ENCODE data around the gene ALPP. TPM values are rescaled to one million over a fixed set of nuclear protein-coding genes. Genes with fewer than 3 reads are reported as not detected.
"Not testable (repeated sequence)": the region's sequence is repeated elsewhere in the genome, so short reads cannot be mapped to it uniquely, and the experiment has no call there.

Gene ALPP
- total RNA-seq, 1 donor from 2014 or later: not detected

DNA sequence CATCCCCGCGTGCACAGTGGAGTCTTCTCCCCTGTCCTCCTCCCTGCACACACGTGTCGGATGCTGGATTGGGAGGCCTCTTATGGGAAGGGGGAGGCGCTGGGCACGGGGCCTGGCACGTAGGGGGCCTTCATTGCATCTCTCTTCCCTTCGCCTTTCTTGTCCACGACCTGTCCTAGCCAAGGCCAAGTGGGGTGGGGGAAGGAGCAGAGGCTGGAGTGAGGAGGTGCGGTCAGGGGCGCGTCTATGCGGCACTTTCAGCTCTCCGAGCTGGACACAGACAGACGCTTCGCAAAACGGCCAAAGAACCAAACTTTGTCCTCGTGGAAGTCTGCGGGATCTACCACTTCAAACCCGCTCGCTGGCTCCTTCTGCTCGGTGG is 41.5 kb downstream of the ALPP start:
- Mint-ChIP-seq H3K36me3 (ENCODE audit: low read depth) (peaks cover 3% of the 10 kb centered on the region), H3K27ac (ENCODE audit: unreplicated experiment) (no peak overlapping the region), H3K9me3 (peaks cover 4% of the 10 kb centered on the region), H3K27me3 (ENCODE audit: low read depth) (peaks cover 94% of the 10 kb centered on the region), H3K4me3 (no peak overlapping the region), H3K4me1 (peaks cover 9% of the 10 kb centered on the region)
- TF ChIP-seq, protein P1, sequence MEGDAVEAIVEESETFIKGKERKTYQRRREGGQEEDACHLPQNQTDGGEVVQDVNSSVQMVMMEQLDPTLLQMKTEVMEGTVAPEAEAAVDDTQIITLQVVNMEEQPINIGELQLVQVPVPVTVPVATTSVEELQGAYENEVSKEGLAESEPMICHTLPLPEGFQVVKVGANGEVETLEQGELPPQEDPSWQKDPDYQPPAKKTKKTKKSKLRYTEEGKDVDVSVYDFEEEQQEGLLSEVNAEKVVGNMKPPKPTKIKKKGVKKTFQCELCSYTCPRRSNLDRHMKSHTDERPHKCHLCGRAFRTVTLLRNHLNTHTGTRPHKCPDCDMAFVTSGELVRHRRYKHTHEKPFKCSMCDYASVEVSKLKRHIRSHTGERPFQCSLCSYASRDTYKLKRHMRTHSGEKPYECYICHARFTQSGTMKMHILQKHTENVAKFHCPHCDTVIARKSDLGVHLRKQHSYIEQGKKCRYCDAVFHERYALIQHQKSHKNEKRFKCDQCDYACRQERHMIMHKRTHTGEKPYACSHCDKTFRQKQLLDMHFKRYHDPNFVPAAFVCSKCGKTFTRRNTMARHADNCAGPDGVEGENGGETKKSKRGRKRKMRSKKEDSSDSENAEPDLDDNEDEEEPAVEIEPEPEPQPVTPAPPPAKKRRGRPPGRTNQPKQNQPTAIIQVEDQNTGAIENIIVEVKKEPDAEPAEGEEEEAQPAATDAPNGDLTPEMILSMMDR (conservative IDR thresholded peaks at IDR 0.05): no peak
- no peak for DNase-seq (ENCODE audit: low read depth, low spot score)

DNA sequence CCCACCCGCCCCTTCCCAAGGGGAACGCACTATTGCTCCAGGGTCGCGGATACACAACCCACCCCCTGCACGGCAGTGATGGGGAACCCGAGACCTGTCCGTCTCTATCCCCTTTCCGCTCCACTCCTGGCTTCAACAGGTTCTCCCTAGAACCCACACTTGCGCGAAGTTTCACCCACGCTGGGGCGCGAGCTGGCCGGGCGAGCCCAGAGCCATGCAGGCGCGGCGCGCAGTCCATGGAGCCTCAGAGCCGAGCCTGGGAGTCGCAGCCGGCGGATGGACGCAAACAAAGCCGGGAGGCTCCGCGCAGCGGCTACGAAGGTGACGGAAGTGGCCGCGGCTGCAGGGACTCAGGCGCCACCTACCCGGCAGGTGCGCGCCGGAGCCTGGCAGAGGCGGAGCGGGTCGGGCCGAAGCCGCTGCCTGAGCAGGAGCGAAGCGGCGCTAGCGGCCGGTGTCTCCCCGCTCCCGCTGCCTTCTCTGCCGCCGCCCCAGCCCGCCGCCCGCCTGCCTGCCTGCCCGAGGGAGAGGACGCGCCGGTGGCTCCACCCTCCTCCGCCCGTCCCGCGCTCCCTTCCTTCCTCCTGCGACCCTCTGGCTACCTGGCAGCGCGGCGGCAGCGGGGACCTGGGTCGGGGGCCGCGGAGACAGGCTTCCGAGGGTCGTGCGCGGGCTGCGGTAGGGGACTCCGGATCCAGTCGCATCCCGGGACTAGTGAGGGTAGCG is 42.1 kb downstream of the ALPP start:
- DNase-seq (ENCODE audit: low read depth, low spot score): no peak
- H3K4me3 Mint-ChIP-seq: peak overlapping the region; percentile 41
- TF ChIP-seq, protein P1 (conservative IDR thresholded peaks at IDR 0.05): no peak
- peaks cover 9% of the 10 kb centered on the region for H3K4me1 Mint-ChIP-seq
- no peak overlapping the region for H3K27ac Mint-ChIP-seq (ENCODE audit: unreplicated experiment)
- peaks cover 4% of the 10 kb centered on the region for H3K9me3 Mint-ChIP-seq
- peaks cover 95% of the 10 kb centered on the region for H3K27me3 Mint-ChIP-seq (ENCODE audit: low read depth)
- peaks cover 3% of the 10 kb centered on the region for H3K36me3 Mint-ChIP-seq (ENCODE audit: low read depth)

DNA sequence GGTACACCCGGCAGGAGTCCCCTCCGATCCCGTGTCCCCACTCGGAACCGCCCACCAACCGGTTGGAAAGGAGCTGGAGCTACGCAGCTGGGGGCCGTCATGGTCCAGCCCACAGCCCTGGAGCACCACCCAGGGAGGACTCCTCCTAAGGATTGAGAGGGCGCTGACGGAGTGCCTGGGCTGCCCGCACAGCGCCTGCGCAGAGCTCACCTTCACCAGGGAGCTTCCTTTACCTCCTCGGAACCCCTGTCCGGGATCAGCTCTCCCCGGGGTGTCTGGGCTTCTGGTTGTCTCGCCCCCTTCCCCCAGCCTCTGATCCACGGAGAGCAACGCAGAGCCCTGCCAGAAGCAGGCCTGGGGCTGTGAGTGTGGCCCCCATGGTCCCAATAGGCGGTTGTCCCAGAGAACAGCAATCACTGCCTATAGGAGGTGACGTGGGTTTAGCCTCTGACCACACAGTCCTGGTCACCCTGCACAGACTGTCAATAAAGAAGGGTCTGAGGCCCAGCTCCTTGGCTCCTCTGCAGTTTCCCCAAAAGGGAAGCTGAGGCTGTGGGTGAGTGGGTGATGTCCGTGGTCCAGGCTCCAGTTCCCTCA is 42.7 kb downstream of the ALPP start:
- H3K27ac Mint-ChIP-seq (ENCODE audit: unreplicated experiment): no peak overlapping the region
- peaks cover 9% of the 10 kb centered on the region for H3K4me1 Mint-ChIP-seq
- no peak for DNase-seq (ENCODE audit: low read depth, low spot score)
- H3K4me3 Mint-ChIP-seq: no peak overlapping the region
- H3K27me3 Mint-ChIP-seq (ENCODE audit: low read depth): peaks cover 94% of the 10 kb centered on the region
- TF ChIP-seq, protein P1 (conservative IDR thresholded peaks at IDR 0.05): no peak
- peaks cover 4% of the 10 kb centered on the region for H3K9me3 Mint-ChIP-seq
- peaks cover 3% of the 10 kb centered on the region for H3K36me3 Mint-ChIP-seq (ENCODE audit: low read depth)

DNA sequence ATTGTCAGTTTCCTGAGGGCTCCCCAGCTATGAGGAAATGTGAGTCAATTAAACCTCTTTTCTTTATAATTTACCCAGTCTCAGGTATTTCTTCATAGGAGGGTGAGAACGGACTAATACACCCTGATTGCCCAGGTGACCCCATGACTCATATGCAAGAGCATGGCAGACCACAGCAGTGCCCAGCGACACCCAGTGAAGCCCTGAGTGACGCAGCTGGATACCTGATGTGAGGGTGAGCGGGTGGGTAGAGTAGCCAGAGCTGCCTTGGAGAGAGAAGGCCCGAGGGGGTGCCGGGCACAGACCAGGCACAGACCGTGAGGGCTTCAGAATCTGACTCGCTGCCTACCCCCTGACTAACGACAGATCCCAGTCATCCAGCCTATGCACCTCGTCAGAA is 43.5 kb downstream of the ALPP start:
- H3K4me3 Mint-ChIP-seq: peak overlapping the region; percentile 79
- DNase-seq (ENCODE audit: low read depth, low spot score): no peak
- TF ChIP-seq, protein P1 (conservative IDR thresholded peaks at IDR 0.05): no peak
- H3K27ac Mint-ChIP-seq (ENCODE audit: unreplicated experiment): no peak overlapping the region
- peaks cover 90% of the 10 kb centered on the region for H3K27me3 Mint-ChIP-seq (ENCODE audit: low read depth)
- H3K4me1 Mint-ChIP-seq: peaks cover 9% of the 10 kb centered on the region
- H3K9me3 Mint-ChIP-seq: peaks cover 4% of the 10 kb centered on the region
- peaks cover 3% of the 10 kb centered on the region for H3K36me3 Mint-ChIP-seq (ENCODE audit: low read depth)

DNA sequence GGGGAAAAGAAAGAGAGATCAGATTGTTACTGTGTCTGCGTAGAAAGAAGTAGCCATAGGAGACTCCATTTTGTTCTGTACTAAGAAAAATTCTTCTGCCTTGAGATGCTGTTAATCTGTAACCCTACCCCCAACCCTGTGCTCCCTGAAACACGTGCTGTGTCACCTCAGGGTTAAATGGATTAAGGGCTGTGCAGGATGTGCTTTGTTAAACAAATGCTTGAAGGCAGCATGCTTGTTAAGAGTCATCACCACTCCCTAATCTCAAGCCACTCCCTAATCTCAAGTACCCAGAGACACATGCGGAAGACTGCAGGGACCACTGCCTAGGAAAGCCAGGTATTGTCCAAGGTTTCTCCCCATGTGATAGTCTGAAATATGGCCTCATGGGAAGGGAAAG is 44.4 kb downstream of the ALPP start:
- not testable (repeated sequence) for H3K9me3 Mint-ChIP-seq; H3K27ac Mint-ChIP-seq (ENCODE audit: unreplicated experiment); H3K36me3 Mint-ChIP-seq (ENCODE audit: low read depth); DNase-seq (ENCODE audit: low read depth, low spot score); H3K4me1 Mint-ChIP-seq
- peak overlapping the region; percentile 2 for H3K4me3 Mint-ChIP-seq
- H3K27me3 Mint-ChIP-seq (ENCODE audit: low read depth): peaks cover 81% of the 10 kb centered on the region

DNA sequence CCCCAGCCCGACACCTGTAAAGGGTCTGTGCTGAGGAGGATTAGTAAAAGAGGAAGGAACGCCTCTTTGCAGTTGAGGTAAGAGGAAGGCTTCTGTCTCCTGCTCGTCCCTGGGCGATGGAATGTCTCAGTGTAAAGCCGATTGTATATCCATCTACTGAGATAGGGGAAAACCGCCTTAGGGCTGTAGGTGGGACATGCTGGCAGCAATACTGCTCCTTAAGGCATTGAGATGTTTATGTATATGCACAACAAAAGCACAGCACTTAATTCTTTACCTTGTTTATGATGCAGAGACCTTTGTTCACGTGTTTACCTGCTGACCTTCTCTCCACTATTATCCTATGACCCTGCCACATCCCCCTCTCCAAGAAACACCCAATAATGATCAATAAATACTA is 44.9 kb downstream of the ALPP start:
- H3K27me3 Mint-ChIP-seq (ENCODE audit: low read depth): peaks cover 77% of the 10 kb centered on the region
- not testable (repeated sequence) for DNase-seq (ENCODE audit: low read depth, low spot score); H3K9me3 Mint-ChIP-seq; H3K4me3 Mint-ChIP-seq; H3K4me1 Mint-ChIP-seq; H3K36me3 Mint-ChIP-seq (ENCODE audit: low read depth); H3K27ac Mint-ChIP-seq (ENCODE audit: unreplicated experiment)
